ENCODE data around the gene TMLHE. TPM values are rescaled to one million over a fixed set of nuclear protein-coding genes. Genes with fewer than 3 reads are reported as not detected.
"Not testable (repeated sequence)": the region's sequence is repeated elsewhere in the genome, so short reads cannot be mapped to it uniquely, and the experiment has no call there.

Gene TMLHE
- total RNA-seq, 3 donors from 2014 or later (not counting 1 experiment from before 2014, with no cell fraction given): 12.9 to 18.5 (median 16.1) TPM

GRCh38 chrX:155458471-155458870, 154.3 kb downstream of the TMLHE start, which contains the start of gene F8A3:
Gene F8A3, minus strand, starts transcription at chrX:155458620. Its CDS starts 20 bp downstream, at chrX:155458600.
- H3K9me3 Mint-ChIP-seq; H3K27ac Mint-ChIP-seq; H3K9me3 ChIP-seq (ENCODE audit: control insufficient read depth, insufficient read depth, low read length); H3K27ac ChIP-seq (ENCODE audit: low read length); H3K27me3 ChIP-seq (ENCODE audit: control insufficient read depth, insufficient read depth, low read length); H3K4me1 Mint-ChIP-seq; DNase-seq; H3K36me3 ChIP-seq (ENCODE audit: control insufficient read depth, insufficient read depth, low read length); H3K4me1 ChIP-seq (ENCODE audit: control insufficient read depth, insufficient read depth, low read length); H3K4me3 ChIP-seq (ENCODE audit: low read length); intact Hi-C loops (cut with micrococcal nuclease); H3K27me3 Mint-ChIP-seq (ENCODE audit: low read depth in 2 of 2); H3K4me3 Mint-ChIP-seq; H3K36me3 Mint-ChIP-seq: not testable (repeated sequence)
- WGBS (ENCODE audit: insufficient coverage): no CpG with 5 or more reads among the region's 51 CpGs
- peak; percentile 70 to 74 (median 72) for ATAC-seq

GRCh38 chrX:155457761-155458447, 154.8 kb downstream of the TMLHE start:
- H3K36me3 ChIP-seq (ENCODE audit: control insufficient read depth, insufficient read depth, low read length); H3K27ac Mint-ChIP-seq; intact Hi-C loops (cut with micrococcal nuclease); H3K27ac ChIP-seq (ENCODE audit: low read length); H3K4me3 ChIP-seq (ENCODE audit: low read length); DNase-seq; H3K9me3 ChIP-seq (ENCODE audit: control insufficient read depth, insufficient read depth, low read length); H3K4me1 ChIP-seq (ENCODE audit: control insufficient read depth, insufficient read depth, low read length); H3K27me3 ChIP-seq (ENCODE audit: control insufficient read depth, insufficient read depth, low read length); H3K4me3 Mint-ChIP-seq; H3K4me1 Mint-ChIP-seq; H3K27me3 Mint-ChIP-seq (ENCODE audit: low read depth in 2 of 2); H3K36me3 Mint-ChIP-seq; H3K9me3 Mint-ChIP-seq: not testable (repeated sequence)
- WGBS (ENCODE audit: insufficient coverage): no CpG with 5 or more reads among the region's 97 CpGs
- ATAC-seq: peak; percentile 53 to 71 (median 70)

DNA sequence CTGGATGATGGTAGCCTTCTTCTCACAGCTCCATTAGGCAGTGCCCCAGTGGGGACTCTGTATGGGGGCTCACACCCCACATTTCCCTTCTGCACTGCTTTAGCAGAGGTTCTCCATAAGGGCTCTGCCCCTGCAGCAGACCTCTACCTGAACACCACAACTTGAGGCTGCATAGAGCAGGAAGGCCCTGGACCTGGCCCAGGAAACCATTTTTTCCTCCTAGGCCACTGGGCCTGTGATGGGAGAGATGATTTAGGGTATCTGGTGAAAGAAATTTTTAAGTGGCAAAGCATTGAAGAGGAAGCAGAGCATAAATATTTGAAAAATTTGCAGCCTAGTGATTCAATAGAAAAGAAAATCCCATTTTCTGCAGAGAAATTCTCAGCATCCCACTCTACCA, 171.7 kb downstream of the TMLHE start:
- H3K36me3 ChIP-seq (ENCODE audit: control insufficient read depth, insufficient read depth, low read length): no peaks in the 10 kb centered on the region
- H3K4me1 Mint-ChIP-seq: peaks cover 0 to 4% of the 10 kb centered on the region in 2 donors
- no peak for ATAC-seq
- DNase-seq: no peak
- intact Hi-C loops (cut with micrococcal nuclease): no loop called here
- H3K4me3 Mint-ChIP-seq: no peak overlapping the region
- H3K4me3 ChIP-seq (ENCODE audit: low read length): no peak overlapping the region
- no peaks in the 10 kb centered on the region for H3K4me1 ChIP-seq (ENCODE audit: control insufficient read depth, insufficient read depth, low read length)
- peaks cover 5% of the 10 kb centered on the region for H3K9me3 ChIP-seq (ENCODE audit: control insufficient read depth, insufficient read depth, low read length)
- H3K27me3 Mint-ChIP-seq (ENCODE audit: low read depth in 2 of 2): peaks cover 0 to 2% of the 10 kb centered on the region in 2 donors
- no peaks in the 10 kb centered on the region for H3K27me3 ChIP-seq (ENCODE audit: control insufficient read depth, insufficient read depth, low read length)
- H3K9me3 Mint-ChIP-seq: peaks cover 2 to 6% of the 10 kb centered on the region in 2 donors
- no peaks in the 10 kb centered on the region for H3K36me3 Mint-ChIP-seq
- TF ChIP-seq, protein P1, sequence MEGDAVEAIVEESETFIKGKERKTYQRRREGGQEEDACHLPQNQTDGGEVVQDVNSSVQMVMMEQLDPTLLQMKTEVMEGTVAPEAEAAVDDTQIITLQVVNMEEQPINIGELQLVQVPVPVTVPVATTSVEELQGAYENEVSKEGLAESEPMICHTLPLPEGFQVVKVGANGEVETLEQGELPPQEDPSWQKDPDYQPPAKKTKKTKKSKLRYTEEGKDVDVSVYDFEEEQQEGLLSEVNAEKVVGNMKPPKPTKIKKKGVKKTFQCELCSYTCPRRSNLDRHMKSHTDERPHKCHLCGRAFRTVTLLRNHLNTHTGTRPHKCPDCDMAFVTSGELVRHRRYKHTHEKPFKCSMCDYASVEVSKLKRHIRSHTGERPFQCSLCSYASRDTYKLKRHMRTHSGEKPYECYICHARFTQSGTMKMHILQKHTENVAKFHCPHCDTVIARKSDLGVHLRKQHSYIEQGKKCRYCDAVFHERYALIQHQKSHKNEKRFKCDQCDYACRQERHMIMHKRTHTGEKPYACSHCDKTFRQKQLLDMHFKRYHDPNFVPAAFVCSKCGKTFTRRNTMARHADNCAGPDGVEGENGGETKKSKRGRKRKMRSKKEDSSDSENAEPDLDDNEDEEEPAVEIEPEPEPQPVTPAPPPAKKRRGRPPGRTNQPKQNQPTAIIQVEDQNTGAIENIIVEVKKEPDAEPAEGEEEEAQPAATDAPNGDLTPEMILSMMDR (IDR thresholded peaks at IDR 0.05): no peak
- H3K27ac ChIP-seq (ENCODE audit: low read length): no peak overlapping the region
- H3K27ac Mint-ChIP-seq: no peak overlapping the region

Other genes starting within 250 kb of the TMLHE start
- gene F8A2, start 230.9 kb downstream of the TMLHE start, total RNA-seq: not detected
- 10 to 100 TPM in 2 of 3 donors, 1 to 10 TPM in 1; 7.1 to 33.8 (median 15.6) TPM for gene F8A3, start 154.3 kb downstream of the TMLHE start, total RNA-seq
- gene SPRY3, start 366 bp downstream of the TMLHE start, total RNA-seq: 1 to 10 TPM in 2 of 3 donors, under 1 TPM in 1; 0.78 to 1.6 (median 1.0) TPM

Measured in natural killer cell (primary cell).